ENCODE results near the gene CEP170B.

DNA sequence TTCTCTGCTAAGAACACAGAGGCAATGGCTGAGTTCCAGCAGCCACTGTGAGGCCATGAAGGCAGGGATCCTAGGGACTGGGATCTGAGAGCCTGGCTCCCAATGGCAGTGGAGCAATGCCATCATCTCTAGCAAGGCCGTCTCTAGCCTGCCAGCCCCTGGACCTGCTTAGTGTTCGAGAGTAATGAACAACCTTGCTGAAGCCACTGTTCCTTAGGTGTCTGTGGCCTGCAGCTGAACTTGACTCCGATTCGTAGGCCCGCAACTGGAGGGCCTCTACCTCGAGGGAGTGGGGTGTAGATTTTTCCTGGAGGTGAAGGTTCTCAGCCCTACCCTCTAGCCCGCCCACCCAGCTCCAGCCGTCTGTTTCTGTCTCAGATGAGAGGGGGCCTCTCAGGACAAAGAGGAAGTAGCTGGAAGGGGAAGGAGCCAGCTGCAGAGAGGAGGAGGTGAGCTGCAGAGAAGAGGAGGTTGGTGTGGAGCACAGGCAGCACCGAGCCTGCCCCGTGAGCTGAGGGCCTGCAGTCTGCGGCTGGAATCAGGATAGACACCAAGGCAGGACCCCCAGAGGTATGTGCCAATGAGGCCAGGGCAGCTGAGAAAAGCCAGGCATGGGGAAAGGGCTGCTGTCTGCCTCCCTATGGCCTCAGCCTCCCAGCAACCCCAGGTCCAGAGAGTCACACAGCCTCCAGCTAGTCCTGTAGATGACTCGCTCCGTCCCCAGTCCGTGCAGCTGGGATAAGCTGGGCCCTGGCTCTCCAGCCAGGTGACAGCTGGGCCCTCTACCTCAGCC is 59.5 kb downstream of the CEP170B start, which contains the start of gene PLD4:
- TF ChIP-seq, protein P1, sequence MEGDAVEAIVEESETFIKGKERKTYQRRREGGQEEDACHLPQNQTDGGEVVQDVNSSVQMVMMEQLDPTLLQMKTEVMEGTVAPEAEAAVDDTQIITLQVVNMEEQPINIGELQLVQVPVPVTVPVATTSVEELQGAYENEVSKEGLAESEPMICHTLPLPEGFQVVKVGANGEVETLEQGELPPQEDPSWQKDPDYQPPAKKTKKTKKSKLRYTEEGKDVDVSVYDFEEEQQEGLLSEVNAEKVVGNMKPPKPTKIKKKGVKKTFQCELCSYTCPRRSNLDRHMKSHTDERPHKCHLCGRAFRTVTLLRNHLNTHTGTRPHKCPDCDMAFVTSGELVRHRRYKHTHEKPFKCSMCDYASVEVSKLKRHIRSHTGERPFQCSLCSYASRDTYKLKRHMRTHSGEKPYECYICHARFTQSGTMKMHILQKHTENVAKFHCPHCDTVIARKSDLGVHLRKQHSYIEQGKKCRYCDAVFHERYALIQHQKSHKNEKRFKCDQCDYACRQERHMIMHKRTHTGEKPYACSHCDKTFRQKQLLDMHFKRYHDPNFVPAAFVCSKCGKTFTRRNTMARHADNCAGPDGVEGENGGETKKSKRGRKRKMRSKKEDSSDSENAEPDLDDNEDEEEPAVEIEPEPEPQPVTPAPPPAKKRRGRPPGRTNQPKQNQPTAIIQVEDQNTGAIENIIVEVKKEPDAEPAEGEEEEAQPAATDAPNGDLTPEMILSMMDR (IDR thresholded peaks at IDR 0.05; ENCODE audit: insufficient read depth, low read depth, low read length), result no peak
- TF ChIP-seq EZH2 (IDR thresholded peaks at IDR 0.05; ENCODE audit: insufficient read depth, low read length), result no peak

All from astrocyte (in vitro differentiated cells and primary cell).